C4-2B (cell line): ENCODE measurements around the gene BRD1.
A peak's percentile ranks its signal among the peaks of the same experiment; 100 is the strongest.
"Not testable (repeated sequence)": the region's sequence is repeated elsewhere in the genome, so short reads cannot be mapped to it uniquely, and the experiment has no call there.

Experiments
- H3K27ac ChIP-seq: fragments of 450-650 bp; 2 replicates; pipeline ENCODE4 v1.5.1; 2017
- CTCF ChIP-seq: fragments of 450-650 bp; conservative IDR thresholded peaks from 2 replicates; pipeline ENCODE4 v1.5.1; 2017; ENCODE audit warnings: mild to moderate bottlenecking
- ZFX ChIP-seq: fragments of 450-650 bp; IDR thresholded peaks from 2 replicates; pipeline ENCODE4 v1.6.1; 2017

BRD1 gene

GRCh38 chr22:49826603-49827270 is 936 bp downstream of the BRD1 start:
- TF ChIP-seq CTCF (no peak), ZFX (peak; percentile 99)
- peak overlapping the region; percentile 83 for H3K27ac ChIP-seq

GRCh38 chr22:49825944-49826602 is 1.6 kb downstream of the BRD1 start:
- no peak for TF ChIP-seq CTCF
- no peak for TF ChIP-seq ZFX
- peak overlapping the region; percentile 83 for H3K27ac ChIP-seq

GRCh38 chr22:49825436-49825835 is 2.2 kb downstream of the BRD1 start:
- TF ChIP-seq ZFX = no peak
- no peak for TF ChIP-seq CTCF

GRCh38 chr22:49824936-49825335 is 2.7 kb downstream of the BRD1 start:
- peak overlapping the region; percentile 83 for H3K27ac ChIP-seq
- TF ChIP-seq CTCF (no peak), ZFX (no peak)

More at GRCh38 chr22:49825436-49825835, 2.2 kb downstream of the BRD1 start:
- H3K27ac ChIP-seq = peak overlapping the region; percentile 83

GRCh38 chr22:49824185-49824925 is 3.3 kb downstream of the BRD1 start:
- TF ChIP-seq ZFX (no peak), CTCF (no peak)
- H3K27ac ChIP-seq = peak overlapping the region; percentile 83; the same call in 1 of the 2 replicates

- TF ChIP-seq ZFX (no peak), CTCF (no peak)
- H3K27ac ChIP-seq = no peak overlapping the region
Measured at GRCh38 chr22:49823289-49824045, 4.2 kb downstream of the BRD1 start.

- H3K27ac ChIP-seq = not testable (repeated sequence)
Measured at GRCh38 chr22:49821741-49822140, 5.9 kb downstream of the BRD1 start.
